Right renal cortex interstitium (tissue), 3 donors: ENCODE measurements around the gene WDSUB1. TPM values are rescaled to one million over a fixed set of nuclear protein-coding genes. Genes with fewer than 3 reads are reported as not detected.
A peak's percentile ranks its signal among the peaks of the same experiment; 100 is the strongest.

Experiments used
- DNase-seq, 3 donors: peaks; one replicate each; pipeline ENCODE4 v3.0.0-alpha.2; 2013; ENCODE audit warnings: low read depth in 3 of 3, low spot score in 2 of 3
- polyA plus RNA-seq, 3 donors: library from polyadenylated mRNA; unstranded; fragments of 120-200 nt; gene quantifications; one replicate each; pipeline ENCODE4 v1.2.1, GENCODE V29; 2013; ENCODE audit not compliant: insufficient read length in 3 of 3

Gene WDSUB1, protein sequence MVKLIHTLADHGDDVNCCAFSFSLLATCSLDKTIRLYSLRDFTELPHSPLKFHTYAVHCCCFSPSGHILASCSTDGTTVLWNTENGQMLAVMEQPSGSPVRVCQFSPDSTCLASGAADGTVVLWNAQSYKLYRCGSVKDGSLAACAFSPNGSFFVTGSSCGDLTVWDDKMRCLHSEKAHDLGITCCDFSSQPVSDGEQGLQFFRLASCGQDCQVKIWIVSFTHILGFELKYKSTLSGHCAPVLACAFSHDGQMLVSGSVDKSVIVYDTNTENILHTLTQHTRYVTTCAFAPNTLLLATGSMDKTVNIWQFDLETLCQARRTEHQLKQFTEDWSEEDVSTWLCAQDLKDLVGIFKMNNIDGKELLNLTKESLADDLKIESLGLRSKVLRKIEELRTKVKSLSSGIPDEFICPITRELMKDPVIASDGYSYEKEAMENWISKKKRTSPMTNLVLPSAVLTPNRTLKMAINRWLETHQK
- polyA plus RNA-seq = 10 to 100 TPM; 26.6 to 32.9 (median 32.7) TPM

- peak; percentile 36 to 53 (median 52) for DNase-seq
Observed at GRCh38 chr2:159285929-159286708, at the start of gene WDSUB1. Gene WDSUB1, minus strand, starts transcription at chr2:159286703. Its CDS starts 3,634 bp downstream, at chr2:159283069.

- DNase-seq = no peak
Observed at GRCh38 chr2:159326569-159327255, 40.2 kb upstream of the WDSUB1 start.

- no peak for DNase-seq
Observed at GRCh38 chr2:159322419-159322818, 35.9 kb upstream of the WDSUB1 start.

GRCh38 chr2:159317392-159318088 is 31.0 kb upstream of the WDSUB1 start:
- DNase-seq = no peak

- DNase-seq = no peak
Observed at GRCh38 chr2:159307942-159308341, 21.4 kb upstream of the WDSUB1 start.

- DNase-seq = no peak
Observed at GRCh38 chr2:159300586-159300985, 14.1 kb upstream of the WDSUB1 start.

- no peak for DNase-seq
Observed at GRCh38 chr2:159298967-159299366, 12.5 kb upstream of the WDSUB1 start.

GRCh38 chr2:159297042-159297707 is 10.7 kb upstream of the WDSUB1 start:
- no peak for DNase-seq

GRCh38 chr2:159292157-159292556 is 5.7 kb upstream of the WDSUB1 start:
- DNase-seq = no peak

DNA sequence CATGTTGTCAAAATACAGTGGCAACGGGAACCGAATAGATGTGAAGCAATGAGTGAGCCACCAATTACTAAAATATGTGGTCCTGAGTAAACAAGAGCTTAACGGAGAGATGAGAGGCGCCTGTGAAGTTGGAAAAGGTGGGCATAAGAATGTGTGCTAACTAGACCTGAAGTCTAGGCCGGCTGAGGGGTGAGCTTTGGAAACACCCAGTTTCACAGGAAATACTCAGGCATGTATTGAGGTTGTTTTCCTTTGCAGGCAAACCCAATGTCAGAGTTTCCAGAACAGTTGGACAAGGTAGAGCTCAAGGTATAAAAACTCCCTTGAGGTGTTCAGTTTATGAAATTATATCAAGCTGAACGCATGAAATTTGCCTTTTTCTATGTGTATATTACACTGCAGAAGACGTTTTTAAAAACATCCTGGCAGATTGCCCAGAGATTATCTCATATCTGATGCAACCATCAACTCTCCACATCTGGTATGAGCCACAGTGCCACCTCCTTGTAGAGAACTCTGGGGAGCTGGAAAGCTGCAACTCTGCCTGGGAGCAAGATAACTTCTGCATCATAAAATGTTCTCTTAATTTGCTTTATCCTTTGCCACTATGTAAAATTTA is 3.9 kb upstream of the WDSUB1 start:
- no peak for DNase-seq

DNA sequence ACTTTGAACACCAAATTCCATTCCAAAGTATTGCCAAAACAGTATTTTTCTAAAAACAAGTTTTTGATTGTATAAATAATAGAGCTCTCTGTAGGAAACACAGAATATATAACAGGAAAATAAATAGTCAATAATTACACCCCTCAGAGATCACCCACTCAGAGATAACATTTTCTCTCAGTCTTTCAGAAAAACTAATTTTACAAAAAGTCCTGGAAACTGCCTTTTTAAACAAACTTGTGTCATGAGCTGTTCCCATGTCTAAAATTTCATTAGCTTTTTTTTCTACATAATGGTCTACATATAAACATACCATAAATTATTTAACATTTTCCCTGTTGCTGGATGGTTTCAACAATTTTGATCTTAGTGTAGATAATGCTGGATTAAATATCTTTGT is 1.2 kb upstream of the WDSUB1 start:
- DNase-seq = no peak

DNA sequence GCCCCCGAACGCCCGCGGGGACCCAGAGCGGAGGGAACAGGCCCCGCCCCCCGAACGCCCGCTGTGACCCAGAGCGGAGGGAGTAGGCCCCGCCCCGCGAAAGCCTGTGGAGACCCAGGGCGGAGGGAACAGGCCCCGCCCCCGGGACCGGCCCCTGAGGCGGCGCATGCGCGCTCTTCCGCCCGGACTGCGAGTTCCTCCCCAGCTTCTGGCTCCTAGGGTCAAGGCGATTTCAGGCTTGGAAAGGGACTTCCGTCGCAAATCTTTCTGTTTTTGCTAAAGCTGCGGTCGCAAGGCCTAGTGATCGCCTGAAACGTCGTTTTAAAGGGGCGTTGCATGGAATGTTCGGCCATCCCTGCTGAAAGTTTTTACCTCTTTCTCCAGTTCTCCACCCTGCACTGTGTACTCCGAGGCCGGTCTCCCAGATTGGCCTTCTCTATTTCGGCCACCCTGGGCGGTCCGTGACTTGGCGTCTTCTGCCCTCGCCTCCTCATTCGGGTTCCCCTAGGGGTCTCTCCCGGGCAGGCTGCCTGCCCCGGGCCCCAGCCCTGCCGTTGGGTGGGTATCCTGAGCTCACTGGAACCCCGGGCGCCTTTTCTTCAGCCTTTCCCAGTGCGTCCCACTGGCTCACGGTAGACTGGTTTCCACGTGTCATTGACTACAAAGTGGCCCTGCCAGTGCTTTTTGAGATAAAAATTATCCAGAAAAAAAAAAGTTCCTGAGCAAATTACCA is 372 bp upstream of the WDSUB1 start:
- DNase-seq = peak; percentile 92 to 96 (median 92)

GRCh38 chr2:159285433-159285832 is 1.1 kb downstream of the WDSUB1 start:
- no peak for DNase-seq

DNA sequence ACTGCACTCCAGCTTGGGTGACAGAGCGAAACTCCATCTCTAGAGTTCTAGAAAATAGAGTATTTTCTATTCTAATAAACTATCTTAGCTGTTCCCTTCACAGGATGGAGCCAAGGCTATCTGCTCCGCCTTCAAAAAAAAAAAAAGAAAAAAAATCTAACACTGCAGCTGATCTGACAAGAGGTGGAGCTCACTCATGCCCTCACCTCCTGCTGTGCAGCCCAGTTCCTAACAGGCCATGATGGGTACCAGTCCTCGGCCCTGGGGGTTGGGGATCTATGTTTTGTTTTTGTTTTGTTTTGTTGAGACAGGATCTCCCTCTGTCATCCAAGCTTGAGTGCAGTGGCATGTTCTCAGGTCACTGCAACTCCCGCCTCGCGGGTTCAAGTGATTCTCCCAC is 3.0 kb downstream of the WDSUB1 start:
- DNase-seq = no peak

GRCh38 chr2:159281002-159281401 is 5.5 kb downstream of the WDSUB1 start:
- no peak for DNase-seq

DNA sequence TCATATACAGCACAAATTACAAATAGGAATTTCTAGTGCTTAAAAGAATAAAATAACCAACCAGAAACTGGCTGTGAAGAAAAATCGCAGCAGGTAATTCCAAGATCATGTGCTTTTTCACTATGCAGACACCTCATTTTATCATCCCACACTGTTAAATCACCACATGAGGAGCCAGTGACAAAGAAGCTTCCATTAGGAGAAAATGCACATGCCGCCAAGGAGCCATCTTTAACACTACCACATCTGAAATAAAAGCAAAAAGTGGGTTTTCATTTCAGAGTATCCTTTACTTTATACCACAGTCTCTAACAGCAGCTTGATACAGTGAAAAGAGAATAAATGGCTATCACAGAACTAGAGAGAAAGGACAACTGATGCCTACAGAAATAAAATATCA is 6.8 kb downstream of the WDSUB1 start:
- no peak for DNase-seq

- no peak for DNase-seq
Observed at GRCh38 chr2:159275111-159275510, 11.4 kb downstream of the WDSUB1 start.

DNA sequence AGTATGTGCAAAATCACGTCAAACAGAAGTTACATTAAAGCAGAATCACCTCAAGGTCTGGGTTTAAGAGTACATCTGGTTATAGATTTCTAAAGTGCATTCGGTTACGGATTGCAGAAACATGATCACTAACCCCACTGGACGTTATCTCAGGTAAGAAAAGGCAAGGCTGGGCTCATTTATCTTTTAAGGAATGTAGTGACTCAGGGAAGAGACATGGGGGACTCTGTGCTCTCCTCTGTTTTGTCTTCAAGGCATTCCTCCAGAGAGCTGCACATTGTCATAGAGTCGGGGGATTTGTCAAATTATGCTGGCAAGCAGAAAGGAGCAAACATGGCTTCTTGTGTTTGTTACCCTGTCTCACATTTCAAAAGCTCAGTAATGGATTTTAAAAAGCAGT is 14.3 kb downstream of the WDSUB1 start:
- no peak for DNase-seq
